Ecto neural progenitor cell (in vitro differentiated cells): ENCODE results near the gene MAP2K6.

ENCODE experiments used
- DNase-seq: peaks from one replicate; pipeline ENCODE4 v3.0.0-alpha.2; 2018; ENCODE audit warnings: low spot score

The MAP2K6 gene

DNA sequence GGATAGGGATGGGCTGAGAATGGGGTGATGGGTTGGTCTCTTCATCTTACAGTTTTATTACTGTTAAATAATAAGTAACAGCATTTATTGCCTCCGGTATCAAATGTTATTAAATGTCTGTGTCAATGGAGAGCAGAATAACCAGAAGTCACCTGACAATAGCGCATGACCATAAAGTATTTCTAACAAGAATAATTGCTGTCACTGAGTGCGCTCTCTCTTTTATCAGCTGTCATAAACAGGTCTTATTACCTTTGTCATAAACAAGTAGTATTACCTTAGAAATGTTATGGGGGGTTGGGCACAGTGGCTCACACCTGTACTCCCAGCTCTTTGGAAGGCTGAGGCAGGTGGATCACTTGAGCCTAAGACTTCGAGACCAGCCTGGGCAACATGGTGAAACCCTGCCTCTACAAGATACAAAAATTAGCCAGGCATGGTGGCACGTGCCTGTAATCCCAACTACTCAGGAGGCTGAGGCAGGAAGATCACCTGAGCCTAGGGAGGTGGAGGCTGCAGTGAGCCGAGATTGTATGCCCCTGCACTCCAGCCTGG is 120.6 kb downstream of the MAP2K6 start:
- DNase-seq: no peak

DNA sequence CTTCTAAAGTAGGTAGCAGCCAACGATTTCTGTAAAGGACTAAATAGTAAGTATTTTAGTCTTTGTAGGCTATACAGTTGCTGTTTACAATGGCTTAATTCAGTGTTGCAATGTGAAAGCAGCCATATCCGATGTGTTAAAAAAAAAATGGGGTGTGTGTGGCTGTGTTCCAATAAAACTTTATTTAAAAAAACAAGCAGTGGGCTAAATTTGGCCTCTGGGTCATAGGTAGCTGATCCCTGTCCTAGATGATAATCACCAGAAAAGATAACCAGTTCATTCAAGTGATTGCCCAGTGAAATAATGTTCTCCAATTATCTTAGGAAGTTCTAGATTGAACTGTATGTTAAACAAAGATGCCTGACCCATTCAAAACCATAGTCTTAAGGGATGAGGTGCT is 124.3 kb downstream of the MAP2K6 start:
- DNase-seq: no peak

DNA sequence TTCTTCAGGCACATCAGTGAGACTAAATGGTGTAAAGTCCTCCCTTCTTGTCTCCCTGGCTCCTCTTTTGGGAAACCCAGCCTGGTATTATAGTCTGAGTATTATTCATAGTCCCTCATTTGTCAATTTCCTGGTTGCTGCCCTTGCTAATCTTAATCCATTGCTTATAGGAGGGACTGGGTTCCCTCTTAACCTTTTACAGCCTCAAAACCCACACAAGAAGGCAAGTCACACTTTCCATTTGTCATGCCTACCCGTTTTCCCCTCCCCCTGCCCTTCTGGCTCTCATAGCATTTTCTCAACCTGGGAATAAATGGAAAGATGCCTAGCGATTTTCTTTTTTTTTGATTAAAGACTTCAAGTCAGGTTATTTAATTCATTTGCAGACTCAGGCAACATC is 124.8 kb downstream of the MAP2K6 start:
- no peak for DNase-seq

DNA sequence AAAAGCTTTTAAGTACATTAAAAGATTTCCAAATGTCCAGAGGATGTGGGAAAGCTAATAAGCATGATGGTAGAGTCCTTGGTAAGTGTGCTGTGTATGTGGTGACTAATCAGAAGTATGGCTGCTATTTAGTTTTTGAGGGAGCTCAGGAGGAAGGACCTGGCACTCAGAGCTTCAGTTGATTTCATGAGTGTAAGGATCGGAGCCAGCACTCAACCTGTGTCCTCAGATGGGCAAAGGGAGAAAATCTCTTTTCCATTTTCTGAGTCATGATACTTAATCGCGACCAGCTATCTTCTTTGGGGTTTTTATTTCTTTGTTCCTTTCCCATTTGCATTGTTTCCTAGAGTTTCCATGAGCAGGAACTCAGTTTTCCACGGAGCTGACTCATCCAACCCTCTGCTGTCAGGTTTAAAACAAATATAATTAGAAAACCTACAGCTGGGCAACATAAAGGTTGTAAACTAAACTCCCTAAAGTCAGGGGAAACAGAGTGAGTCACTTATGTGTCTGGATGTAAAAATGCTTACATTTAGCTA is 125.4 kb downstream of the MAP2K6 start:
- no peak for DNase-seq

DNA sequence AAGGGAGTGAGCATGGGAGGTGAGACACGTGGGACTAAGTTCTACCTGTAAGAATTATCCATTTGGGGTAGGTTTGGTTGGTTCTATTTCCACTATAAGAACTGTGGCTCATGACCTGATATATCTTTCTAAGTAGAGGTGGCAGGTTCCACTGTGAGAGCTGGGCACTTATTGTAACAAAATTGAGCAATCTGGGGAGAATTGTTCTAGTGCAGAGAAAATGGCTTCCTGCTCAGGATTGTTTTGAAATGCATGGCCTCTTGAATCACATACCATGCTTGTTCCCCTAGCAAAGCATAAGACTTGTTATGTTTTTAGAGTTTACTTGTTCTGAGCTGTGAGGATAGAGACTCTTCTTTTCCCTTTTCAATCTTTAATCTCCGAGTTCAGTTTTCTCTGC is 125.9 kb downstream of the MAP2K6 start:
- DNase-seq: no peak

DNA sequence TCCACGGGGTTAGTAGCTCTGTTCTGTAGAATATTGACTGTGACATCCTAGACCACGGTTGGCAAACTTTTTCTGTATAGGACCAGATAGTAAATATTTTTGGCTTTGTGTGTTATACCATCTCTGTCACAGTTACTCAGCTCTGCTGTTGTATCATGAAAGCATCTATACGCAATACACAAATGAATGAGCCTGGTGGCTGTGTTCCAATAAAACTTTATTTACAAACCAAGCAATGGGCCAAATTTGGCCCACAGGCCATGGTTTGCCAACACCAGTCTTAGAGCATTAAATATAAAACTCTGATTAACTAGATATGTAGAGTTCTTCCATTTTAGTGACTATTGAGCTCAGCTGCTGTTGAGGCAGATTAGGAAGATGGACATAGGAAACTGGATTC is 132.7 kb downstream of the MAP2K6 start:
- no peak for DNase-seq

DNA sequence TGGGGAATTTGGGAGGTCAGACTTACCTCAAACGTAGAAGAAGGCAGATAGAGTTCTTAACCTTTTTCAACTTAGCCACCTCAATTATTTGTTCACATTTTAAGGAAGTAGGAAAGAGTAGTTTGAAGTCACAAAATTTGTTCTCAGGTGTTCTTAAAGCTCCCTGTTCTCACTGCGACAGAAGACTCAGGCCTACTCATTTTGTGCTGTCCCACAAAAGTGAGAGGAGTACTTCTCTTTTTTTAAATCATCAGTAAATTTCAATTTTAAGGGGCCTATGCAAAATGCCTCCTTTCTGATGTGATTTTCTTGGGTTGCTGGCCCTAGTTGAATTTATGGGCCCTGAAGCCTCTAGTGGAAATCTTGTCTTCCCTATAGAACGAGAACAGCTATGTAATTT is 133.4 kb downstream of the MAP2K6 start:
- no peak for DNase-seq

DNA sequence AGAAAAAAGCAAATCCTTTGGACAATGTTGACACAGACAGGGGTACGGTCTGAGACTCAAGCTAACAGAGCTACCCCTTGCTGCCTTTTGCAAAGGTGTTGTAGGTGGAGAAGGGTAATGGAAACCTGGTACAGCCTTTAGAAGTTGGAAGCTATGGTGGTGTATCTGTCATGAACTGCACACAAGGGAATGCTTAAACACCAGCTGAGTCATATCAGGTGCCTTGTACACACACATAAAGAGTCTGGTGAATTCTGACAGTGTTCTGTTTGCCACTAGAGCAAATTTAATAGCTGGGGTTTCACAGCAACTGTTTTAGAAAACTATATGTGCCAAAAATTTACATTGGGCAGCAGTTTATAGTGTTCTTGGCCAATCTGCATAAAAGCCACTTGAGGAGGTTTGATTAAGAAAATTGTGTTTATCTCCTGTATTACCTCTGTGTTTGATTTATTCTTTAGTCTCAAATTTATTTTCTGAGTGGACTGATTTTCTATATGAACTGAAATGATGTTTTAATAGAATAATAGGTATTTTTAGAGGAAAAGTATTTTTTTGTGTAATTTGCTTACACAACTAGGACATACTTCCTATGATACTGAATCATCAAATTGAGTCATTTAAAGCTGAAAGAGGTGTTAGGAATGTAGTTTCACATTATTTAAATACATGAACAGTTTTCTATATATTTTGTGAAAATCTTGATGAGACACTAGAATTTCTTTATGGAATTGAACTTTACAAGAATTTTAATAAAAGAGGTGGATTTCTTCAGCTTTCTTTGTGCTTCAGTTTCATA is 136.9 kb downstream of the MAP2K6 start:
- DNase-seq: no peak

DNA sequence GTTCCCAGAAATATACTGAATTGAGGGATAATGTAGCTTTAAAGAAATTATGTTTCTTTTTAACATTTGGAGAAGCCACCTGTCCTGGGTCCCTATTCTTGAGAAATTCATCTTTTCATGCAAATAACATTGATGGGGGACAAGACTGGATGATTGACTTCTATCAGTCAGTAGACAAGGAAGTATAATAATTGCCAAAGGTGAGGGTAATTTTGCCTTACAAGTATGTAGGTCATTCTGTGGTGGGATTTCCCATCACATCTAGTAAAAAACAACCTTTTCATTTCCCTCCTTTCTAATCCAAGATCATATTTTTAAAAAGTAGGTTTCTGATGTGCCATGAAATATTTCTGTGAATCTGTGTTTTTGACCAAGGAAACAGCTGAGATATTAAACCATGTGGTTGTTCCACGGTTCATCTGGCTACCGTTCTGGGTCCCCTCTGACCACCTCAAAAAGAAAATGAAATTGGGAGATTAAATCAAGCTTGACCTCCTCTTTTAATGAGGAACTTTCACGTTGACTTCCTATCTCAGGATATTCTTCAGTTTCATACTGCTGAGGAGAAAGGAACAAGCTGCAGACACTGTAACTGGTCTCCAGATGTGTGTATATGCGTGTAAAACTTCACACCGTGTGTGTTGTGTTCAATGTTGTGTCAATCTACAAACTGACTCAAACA is 138.6 kb downstream of the MAP2K6 start:
- DNase-seq: no peak

DNA sequence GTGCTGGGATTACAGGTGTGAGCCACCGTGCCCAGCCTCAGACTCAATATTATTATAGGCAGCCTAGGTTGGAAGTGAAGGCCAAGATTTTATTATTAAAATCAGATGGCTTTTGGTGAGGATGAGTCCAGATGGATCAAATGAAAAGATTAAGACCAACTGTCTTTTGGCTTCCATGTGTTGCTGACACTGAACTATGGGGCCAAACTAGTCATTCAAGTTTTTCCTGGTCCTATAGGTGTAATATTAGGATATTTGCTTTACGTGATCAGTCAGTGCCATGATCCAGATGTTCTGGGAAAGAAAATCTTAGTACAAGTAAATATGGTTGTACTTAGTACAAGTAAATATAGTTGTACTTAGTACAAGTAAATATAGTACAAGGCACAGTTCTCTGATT is 140.6 kb downstream of the MAP2K6 start:
- DNase-seq: no peak

DNA sequence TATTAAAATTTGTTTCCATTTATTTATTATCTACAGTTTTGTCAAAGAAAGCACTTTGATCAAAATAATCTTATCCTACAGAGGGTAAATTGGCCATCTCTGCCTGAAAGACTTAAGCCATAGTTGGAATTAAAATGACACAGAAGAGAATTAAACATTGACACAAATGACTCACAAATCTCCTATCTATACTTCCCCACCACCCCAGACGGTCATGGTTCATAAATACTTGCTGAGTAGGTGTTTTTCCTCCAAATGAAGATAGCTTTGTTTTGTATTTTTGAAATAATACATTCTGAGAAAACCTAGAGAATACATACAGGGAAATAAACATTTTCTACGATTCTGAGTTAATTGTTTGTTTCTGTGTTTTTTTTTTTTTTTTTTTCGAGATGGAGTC is 142.8 kb downstream of the MAP2K6 start:
- DNase-seq: no peak

DNA sequence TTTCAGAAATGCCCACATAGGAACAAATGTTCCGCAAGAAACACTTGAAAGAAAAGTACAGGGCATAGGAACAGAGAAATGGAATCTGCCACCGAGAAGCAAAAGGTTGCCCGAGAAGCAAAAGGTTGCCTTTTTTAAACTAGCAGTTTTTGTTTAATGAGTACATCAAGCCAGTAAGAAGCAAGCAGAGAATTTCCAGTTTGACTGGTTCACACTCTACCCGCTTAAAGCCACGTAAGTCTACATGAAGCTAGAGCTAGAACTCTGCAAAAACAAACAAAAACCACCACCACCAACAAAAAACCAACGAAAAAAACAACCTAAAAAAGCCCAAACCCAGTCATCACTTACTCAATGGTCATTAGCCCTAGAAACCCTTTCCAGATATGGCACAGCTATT is 144.3 kb downstream of the MAP2K6 start:
- DNase-seq: no peak

DNA sequence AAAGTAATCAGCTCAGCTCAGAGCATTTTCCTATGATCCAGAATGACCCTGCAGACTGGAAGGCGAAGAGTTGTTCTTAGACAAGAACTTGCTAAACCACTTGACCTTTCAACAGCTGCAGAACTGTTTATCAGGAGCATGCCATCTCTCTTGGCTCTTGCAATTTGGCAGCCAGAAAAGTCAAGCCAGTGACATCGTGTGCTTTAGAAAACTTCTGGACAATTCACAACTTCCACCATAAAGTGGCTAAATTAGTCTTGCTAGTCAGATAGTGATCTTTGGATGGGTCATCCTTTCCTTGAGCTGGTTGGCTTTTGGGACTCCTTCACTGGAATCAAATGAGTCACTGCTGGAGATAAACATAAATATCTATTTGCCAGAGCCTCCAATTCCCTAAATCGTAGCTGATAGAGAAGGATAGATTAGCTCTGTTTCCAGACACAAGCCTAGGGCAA is 146.5 kb downstream of the MAP2K6 start:
- no peak for DNase-seq

DNA sequence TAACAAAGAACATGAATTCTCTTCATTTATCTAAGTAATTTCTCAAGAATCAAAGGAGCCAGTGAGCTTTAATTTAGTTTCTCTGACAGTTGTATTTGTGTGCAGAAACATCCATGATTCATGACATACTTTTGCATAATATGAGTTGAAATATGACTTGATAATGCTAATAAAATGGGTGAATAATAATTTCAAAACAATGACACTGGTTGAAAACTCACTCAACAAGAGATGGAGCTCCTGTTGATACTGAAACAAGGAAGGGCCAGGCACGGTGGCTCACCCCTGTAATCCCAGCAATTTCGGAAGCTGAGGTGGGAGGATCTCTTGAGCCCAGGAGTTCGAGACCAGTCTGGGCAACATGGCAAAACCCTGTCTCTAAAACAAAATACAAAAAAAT is 147.0 kb downstream of the MAP2K6 start:
- no peak for DNase-seq

DNA sequence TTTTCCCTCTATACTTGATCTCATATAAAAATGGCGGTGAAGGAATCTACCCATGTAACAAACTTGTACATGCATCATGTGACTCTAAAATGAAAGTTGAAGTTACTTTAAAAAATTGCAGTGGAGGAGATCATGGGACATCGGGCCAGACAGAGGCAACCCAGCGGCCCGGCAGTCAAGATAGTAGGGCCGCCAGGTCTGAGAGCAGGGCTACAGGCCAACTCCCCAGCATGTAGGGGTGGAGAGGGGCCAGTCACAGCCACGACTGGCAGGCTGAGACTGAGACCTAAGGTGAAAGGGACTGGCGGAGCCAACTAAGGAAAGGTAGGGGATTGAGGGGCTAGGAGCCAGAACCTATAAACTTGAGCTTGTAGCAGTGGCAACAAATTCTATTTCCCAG is 150.9 kb downstream of the MAP2K6 start:
- DNase-seq: no peak

DNA sequence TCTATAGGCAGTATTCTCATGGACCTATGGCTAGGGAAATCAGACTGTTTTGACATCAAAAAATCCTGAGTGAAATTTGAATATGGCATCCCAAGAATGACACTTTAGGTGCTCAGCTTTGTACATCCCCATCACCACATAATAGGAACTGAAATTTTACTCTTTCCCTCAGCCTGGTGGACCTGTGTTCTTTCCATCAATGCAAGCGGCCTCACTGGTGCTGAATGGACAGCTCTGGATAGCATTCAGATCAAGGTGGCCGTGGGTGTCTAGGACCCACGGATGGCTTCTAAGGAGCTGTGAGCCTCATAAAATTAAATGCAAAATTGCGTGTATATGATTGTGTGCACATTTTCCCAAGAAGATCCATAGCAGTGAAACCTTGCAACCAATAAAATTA is 152.6 kb downstream of the MAP2K6 start:
- no peak for DNase-seq

DNA sequence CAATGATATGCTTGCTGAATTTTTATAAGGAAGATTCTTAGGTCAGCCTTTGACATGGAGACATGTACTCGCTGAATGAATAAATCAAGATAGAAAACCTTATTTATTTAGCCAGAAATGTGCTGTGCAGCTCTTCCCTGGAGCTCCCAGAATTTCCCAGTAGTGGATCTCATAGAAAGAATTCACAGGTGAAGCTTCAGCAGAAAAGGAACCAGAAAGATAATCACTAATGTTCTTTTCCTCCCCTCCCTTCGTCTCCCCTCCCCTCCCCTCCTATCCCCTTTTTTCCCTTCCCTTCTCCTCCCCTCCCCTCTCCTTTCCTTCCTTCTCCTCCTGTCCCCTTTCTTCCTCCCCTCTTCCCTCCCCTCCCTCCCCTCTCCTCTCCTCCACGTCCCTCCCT is 158.2 kb downstream of the MAP2K6 start:
- DNase-seq: no peak

DNA sequence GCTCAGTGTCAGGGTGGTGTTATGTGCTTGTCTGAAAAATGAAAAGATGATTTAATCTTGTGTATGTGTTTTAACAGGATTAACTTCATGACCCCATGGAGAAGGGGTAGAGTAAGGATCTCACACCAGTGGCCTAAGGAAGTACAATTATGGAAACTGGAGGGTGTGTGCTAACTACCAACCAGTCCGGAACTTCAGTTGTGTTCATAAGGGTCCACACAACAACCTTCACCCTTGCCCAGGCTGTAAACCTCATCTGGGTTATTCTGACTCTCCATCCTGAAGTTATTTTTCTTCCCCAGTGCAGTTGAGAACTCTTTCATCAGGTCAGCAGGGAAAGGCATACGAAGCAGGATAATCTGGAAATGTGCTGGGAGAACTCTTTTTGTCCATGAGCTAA is 158.9 kb downstream of the MAP2K6 start:
- DNase-seq: no peak

DNA sequence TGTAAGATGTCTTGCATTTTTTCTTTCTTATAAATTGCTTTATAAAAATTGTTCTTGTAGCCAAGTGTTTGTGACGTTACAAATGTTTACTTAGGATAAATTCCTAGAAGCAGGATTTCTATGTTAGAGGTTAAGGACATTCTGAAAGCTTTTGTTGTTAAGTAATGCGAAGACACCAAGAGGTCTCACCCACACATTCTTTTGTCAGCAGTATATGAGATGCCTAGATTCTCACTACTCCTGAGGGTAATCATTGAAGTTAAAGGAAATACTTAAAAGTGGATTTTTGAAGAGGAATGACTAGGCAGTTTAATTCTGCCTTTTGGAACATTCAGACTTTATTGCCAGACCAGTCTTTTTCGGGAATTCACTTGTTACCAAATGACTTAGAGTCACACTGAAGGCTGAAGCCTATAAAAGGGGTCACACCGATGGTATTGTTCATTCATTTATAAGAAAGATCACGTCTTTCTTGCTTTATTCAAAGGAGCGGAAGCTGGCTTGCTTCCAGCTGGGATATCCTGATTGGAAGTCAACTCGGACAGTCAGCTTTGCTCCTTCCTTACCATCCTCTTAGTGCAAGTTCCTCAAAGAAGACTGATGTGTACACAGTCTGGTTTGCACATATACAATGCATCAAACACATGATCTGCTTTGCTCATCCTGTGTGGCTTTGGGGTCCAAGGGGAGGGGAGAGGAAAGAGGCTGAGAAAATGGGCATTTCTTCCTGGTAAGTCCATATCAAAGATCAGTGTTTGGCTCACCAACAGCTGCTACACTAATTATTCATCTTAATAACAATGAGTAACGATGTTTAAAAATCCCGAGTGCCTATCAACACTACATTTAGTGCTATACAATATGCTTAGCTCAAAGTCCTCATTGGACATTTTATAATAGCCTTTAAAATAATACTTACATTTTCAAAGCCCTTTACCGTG is 160.0 kb downstream of the MAP2K6 start:
- DNase-seq: no peak

DNA sequence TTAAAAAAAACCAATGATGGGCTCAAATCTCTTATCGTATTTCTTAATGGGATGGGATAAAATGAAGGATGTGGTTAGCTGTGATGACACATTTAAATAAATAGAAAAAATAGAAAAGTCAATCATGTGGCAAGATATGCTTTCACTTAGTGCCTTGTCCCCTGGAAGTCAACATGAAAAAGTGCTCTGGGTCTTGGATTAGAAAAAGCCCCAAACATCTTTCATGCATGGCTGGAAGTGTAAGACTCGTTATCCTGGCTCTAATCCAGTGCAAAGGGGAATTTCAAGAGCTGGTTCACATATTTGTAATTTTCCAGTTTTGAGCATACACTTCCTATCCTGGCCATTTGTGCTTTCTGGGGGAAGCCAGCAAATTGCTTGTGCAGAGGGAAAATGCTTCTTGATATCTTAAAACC is 160.9 kb downstream of the MAP2K6 start:
- DNase-seq: no peak

DNA sequence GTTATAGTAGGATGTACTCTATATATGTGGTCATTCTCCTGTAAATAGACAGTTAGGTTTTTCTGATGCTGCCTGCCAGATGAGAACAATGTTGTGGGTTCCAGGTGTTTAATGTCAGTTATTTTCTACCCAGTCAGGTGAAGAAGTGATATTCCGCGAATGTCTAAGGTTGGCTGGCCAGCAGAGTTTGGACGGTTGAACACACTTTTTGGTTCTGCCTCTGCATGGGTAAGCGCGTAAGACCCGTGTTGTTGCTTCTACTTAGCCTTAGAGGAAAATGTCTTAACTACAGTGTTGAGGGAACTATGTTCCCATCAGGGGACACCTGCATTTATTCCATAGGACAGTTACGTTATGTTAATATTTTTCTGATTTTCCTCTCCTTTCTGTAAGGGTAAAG is 162.6 kb downstream of the MAP2K6 start:
- DNase-seq: no peak

DNA sequence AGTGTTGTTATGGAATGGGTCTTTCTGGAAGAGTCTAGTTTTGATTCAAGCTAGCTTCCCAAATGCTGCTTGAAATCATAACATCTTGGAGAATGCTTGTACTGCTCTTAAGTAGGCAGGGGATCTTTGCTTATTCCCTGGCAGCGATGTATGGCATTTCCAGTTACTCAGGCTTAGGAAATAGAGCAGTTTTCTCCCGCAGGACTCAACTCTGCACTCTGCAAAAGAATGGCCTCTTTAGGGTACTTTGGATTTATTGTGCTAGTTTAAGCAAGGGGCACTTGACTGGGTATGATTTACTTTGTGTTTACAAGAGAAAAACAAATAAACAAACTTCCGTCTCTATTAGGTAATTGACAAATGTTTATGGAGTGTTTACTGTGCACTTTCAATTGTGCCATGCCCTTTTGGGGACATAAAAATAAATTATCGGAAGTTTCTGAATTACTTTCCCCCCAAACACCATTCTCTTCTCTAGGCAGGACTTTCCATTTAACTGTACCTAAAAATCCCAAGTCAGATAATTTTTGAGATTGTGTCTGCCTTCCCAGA is 164.0 kb downstream of the MAP2K6 start:
- DNase-seq: no peak
